K562 (cell line): ENCODE data around the gene GBX1. TPM values are rescaled to one million over a fixed set of nuclear protein-coding genes. Genes with fewer than 3 reads are reported as not detected.

Source experiments
- ATAC-seq: fragments of 200-7000 bp; cut with Tn5 transposase; 3 replicates; pipeline ENCODE4 v1.9.1; 2020; ENCODE audit warnings: moderate library complexity
- BruUV-seq: library from RNA; stranded (reverse); fragments of 400-500 nt; replicated peaks from 2 replicates; lab custom pipeline; 2021; lab: Mats Ljungman, UMichigan
- CTCF ChIA-PET: fragments of 300-600 bp; formaldehyde crosslinking; extraction: SDS; loops from one replicate; lab custom pipeline; 2021; ENCODE audit warnings: low intra/inter-chr PET ratio; lab: Yijun Ruan, JAX
- POLR2A ChIA-PET: fragments of 300-600, 350-650 bp; sonication (Branson Sonifier 250); formaldehyde crosslinking; extraction: SDS; loops from one replicate; lab custom pipeline; 2021; ENCODE audit warnings: antibody characterized with exemption, inconsistent platforms; lab: Yijun Ruan, JAX
- DNase-seq, 4 experiments: peaks; one replicate each; pipeline versions ENCODE4 v3.0.0 to v3.0.0-alpha.2; 2011 to 2018; ENCODE audit warnings: low spot score in 3 of 4, mixed read lengths in 3 of 4; ENCODE audit errors: extremely low read depth in 1 of 4
- FAIRE-seq: peaks from 2 replicates; lab custom pipeline; 2011; peaks lifted over from hg19 to GRCh38; lab: Jason Lieb, UNC
- H2AFZ ChIP-seq: 2 replicates; pipeline ENCODE4 v1.6.0; 2011; ENCODE audit warnings: low read depth, low read length, control low read depth, inconsistent platforms
- H3K27ac ChIP-seq: fragments of 200-600 bp; 3 replicates; pipeline ENCODE4 v1.8.0; 2011; ENCODE audit warnings: low read depth, mild to moderate bottlenecking, control low read depth, inconsistent platforms, low read length, moderate library complexity, mixed read lengths; ENCODE audit errors: extremely low read depth
- H3K27me3 ChIP-seq, 2 experiments: fragments of 300-600 bp in 1 of 2; 2 replicates in 1 of 2; 3 replicates in 1 of 2; pipeline versions ENCODE4 v1.6.0 to v1.8.0; 2011; ENCODE audit warnings: inconsistent platforms in 2 of 2, low read length in 2 of 2, mild to moderate bottlenecking in 1 of 2, mixed read lengths in 1 of 2, moderate library complexity in 1 of 2; ENCODE audit not compliant: control insufficient read depth in 2 of 2, insufficient read depth in 2 of 2
- H3K36me3 ChIP-seq: fragments of 300-600 bp; 3 replicates; pipeline ENCODE4 v1.8.0; 2011; ENCODE audit warnings: mild to moderate bottlenecking, low read length, inconsistent platforms; ENCODE audit not compliant: control insufficient read depth, insufficient read depth
- H3K4me1 ChIP-seq, 2 experiments: fragments of 200-600 bp in 1 of 2; replicated peaks in 1 of 2; 2 replicates in 1 of 2; 3 replicates in 1 of 2; pipeline versions ENCODE4 v1.5.1 to v1.8.0; 2011; ENCODE audit warnings: inconsistent platforms in 2 of 2, low read length in 2 of 2, mild to moderate bottlenecking in 1 of 2, mixed read lengths in 1 of 2, moderate library complexity in 1 of 2; ENCODE audit not compliant: control insufficient read depth in 2 of 2, insufficient read depth in 2 of 2
- H3K4me2 ChIP-seq: 2 replicates; pipeline ENCODE4 v1.6.1; 2011; ENCODE audit warnings: low read length, control low read depth, inconsistent platforms, mixed read lengths; ENCODE audit not compliant: insufficient read depth
- H3K4me3 ChIP-seq: fragments of 200-600 bp; sonication (generic), shearing (Covaris generic); 2 replicates; pipeline ENCODE4 v1.5.1; 2016; ENCODE audit warnings: control low read depth, inconsistent platforms
- H3K79me2 ChIP-seq: fragments of 200-600 bp; 3 replicates; pipeline ENCODE4 v1.8.0; 2011; ENCODE audit warnings: low read length, inconsistent platforms; ENCODE audit not compliant: control insufficient read depth, insufficient read depth
- H3K9ac ChIP-seq, 2 experiments: 2 replicates each; pipeline versions ENCODE4 v1.6.0 to v1.6.1; 2011; ENCODE audit warnings: low read depth in 2 of 2, low read length in 2 of 2, control low read depth in 1 of 2, inconsistent platforms in 1 of 2, mild to moderate bottlenecking in 1 of 2, mixed read lengths in 1 of 2; ENCODE audit not compliant: insufficient read depth in 1 of 2
- H3K9me1 ChIP-seq: one replicate; pipeline ENCODE4 v1.6.0; 2011; ENCODE audit warnings: inconsistent platforms, mild to moderate bottlenecking, low read length, moderate library complexity; ENCODE audit not compliant: control insufficient read depth, insufficient read depth
- H3K9me3 ChIP-seq: replicated peaks from 2 replicates; pipeline ENCODE4 v1.5.1; 2011; ENCODE audit warnings: low read depth, low read length, inconsistent platforms; ENCODE audit not compliant: control insufficient read depth, insufficient read depth
- H4K20me1 ChIP-seq: replicated peaks from 2 replicates; pipeline ENCODE4 v1.6.1; 2011; ENCODE audit warnings: low read length, inconsistent platforms, mixed read lengths; ENCODE audit not compliant: control insufficient read depth, insufficient read depth
- ADNP ChIP-seq: fragments of 200-800 bp; sonication (Bioruptor generic); IDR thresholded peaks from 2 replicates; pipeline ENCODE4 v1.6.1; 2016; ENCODE audit warnings: missing genetic modification characterization, missing compliant biosample characterization
- ID3 ChIP-seq, 2 experiments: fragments of 250-450 bp in 1 of 2; fragments of 450-650 bp in 1 of 2; sonication (Bioruptor Pico) in 1 of 2; IDR thresholded peaks; 2 replicates each; pipeline versions ENCODE4 v1.6.1 to v1.8.0; 2016 to 2021; ENCODE audit warnings: mild to moderate bottlenecking in 2 of 2, moderate library complexity in 2 of 2, missing compliant biosample characterization in 1 of 2, missing genetic modification characterization in 1 of 2
- MEIS2 ChIP-seq: fragments of 450-650 bp; IDR thresholded peaks from 2 replicates; pipeline ENCODE4 v1.6.1; 2014; ENCODE audit warnings: mild to moderate bottlenecking; ENCODE audit not compliant: partially characterized antibody
- MTA1 ChIP-seq: fragments of 450-650 bp; IDR thresholded peaks from 2 replicates; pipeline ENCODE4 v1.6.1; 2017; ENCODE audit warnings: borderline replicate concordance
- POLR2G ChIP-seq: fragments of 200-400 bp; formaldehyde crosslinking; IDR thresholded peaks from 2 replicates; pipeline ENCODE4 v1.6.1; 2017; ENCODE audit warnings: low read depth, mild to moderate bottlenecking, antibody characterized with exemption, low read length, moderate library complexity
- RBFOX2 ChIP-seq: fragments of 200-400 bp; formaldehyde crosslinking; IDR thresholded peaks from 2 replicates; pipeline ENCODE4 v1.6.1; 2017; ENCODE audit warnings: low read depth, mild to moderate bottlenecking, low read length, moderate library complexity
- RBM22 ChIP-seq: fragments of 200-400 bp; formaldehyde crosslinking; IDR thresholded peaks from 2 replicates; pipeline ENCODE4 v1.6.1; 2018; ENCODE audit warnings: low read length, low read depth; ENCODE audit not compliant: poor library complexity, severe bottlenecking
- TEAD1 ChIP-seq, 2 experiments: fragments of 450-650 bp in 1 of 2; sonication (generic) in 1 of 2; formaldehyde crosslinking; IDR thresholded peaks; 2 replicates each; pipeline versions ENCODE4 v1.4.0 to v1.8.0; 2020 to 2022; ENCODE audit warnings: mild to moderate bottlenecking in 2 of 2, missing genetic modification reagents in 1 of 2
- ZBTB2 ChIP-seq: fragments of 450-650 bp; IDR thresholded peaks from 2 replicates; pipeline ENCODE4 v1.6.1; 2016; ENCODE audit warnings: antibody characterized with exemption
- WGBS: fragments of 100-300 bp; shearing (Covaris generic); methylation state at CpG from one replicate; pipeline ENCODE4 v1.1.6; 2016; ENCODE audit warnings: low coverage, mixed read lengths; ENCODE audit not compliant: insufficient coverage; ENCODE audit errors: missing lambda C conversion rate; 5-methylcytosine and 5-hydroxymethylcytosine counted together
- in situ Hi-C: fragments of 300-500 bp; cut with MboI; formaldehyde crosslinking; loops from 4 replicates; pipeline ENCODE4 v1.15.0; 2018; ENCODE audit warnings: inconsistent platforms, mixed read lengths
- intact Hi-C: fragments of 100-400 bp; cut with micrococcal nuclease; formaldehyde crosslinking; loops from 2 replicates; pipeline ENCODE4 v1.14.2; 2022
- polyA plus RNA-seq, 8 experiments: library from polyadenylated mRNA; depleted of rRNA in 4 of 8; stranded (reverse) in 5 of 8; unstranded in 3 of 8; fragments of >200 nt; fragmentation: Nextera tagmentation in 2 of 8; fragmentation: Illumina TruSeq in 1 of 8; extraction: Ambion mirVana in 2 of 8; extraction: Trizol in 1 of 8; gene quantifications; 2 replicates each; pipeline versions ENCODE4 v1.2.1 to v1.2.3, GENCODE V29; 2011 to 2014; ENCODE audit warnings: inconsistent platforms in 1 of 8, missing spikeins in 1 of 8
- total RNA-seq, 7 experiments: library from RNA; depleted of rRNA in 6 of 7; stranded (reverse); fragments of >200 nt in 6 of 7; fragmentation: Illumina TruSeq in 2 of 7; extraction: Trizol in 2 of 7; gene quantifications; 2 replicates each; pipeline versions ENCODE4 v1.2.1 to v1.2.3, GENCODE V29; 2011 to 2021; ENCODE audit warnings: low replicate concordance in 1 of 7

The GBX1 gene
- total and polyA plus RNA-seq, 9 of the 15 experiments (the other 6 are each of a cell fraction or from before 2014, with no cell fraction given), result not detected

GRCh38 chr7:151125846-151126481 is 41.5 kb downstream of the GBX1 start (continued):
- TF ChIP-seq ADNP (tag), result no peak
- TF ChIP-seq, all 486 proteins: peak for 3

GRCh38 chr7:151125470-151125845 is 42.0 kb downstream of the GBX1 start:
- WGBS, result 92% methylated on average over 22 of the region's 22 CpGs

More at GRCh38 chr7:151125470-151125845, 42.0 kb downstream of the GBX1 start:
- Histone ChIP-seq H3K9ac (peak overlapping the region in 1 of 2 experiments; percentile 14; a peak in 1 of 4 replicates), H4K20me1 (peaks cover 13% of the 10 kb centered on the region), H3K4me1 (peaks cover 0 to 45% of the 10 kb centered on the region in 2 experiments; a peak in 1 of 5 replicates), H3K9me3 (no peaks in the 10 kb centered on the region), H3K27me3 (no peaks in the 10 kb centered on the region; a peak in 1 of 5 replicates), H3K79me2 (peaks cover 10% of the 10 kb centered on the region; the same call in 2 of the 3 replicates)
- in situ Hi-C loops, result no loop called here
- no peak for DNase-seq
- TF ChIP-seq POLR2G, result 0 out of 2 replicates have a peak, but pooled peaks have one; percentile 32
- TF ChIP-seq RBFOX2, result no peak
- TF ChIP-seq ID3 (CRISPR knock-in tag; IDR thresholded peaks at IDR 0.05), result no peak
- TF ChIP-seq ID3 (tag; IDR thresholded peaks at IDR 0.05), result no peak
- TF ChIP-seq ZBTB2, result no peak
- peak; percentile 12 for TF ChIP-seq RBM22
- TF ChIP-seq MEIS2, result no peak
- no peak for TF ChIP-seq TEAD1 (CRISPR knock-in tag; IDR thresholded peaks at IDR 0.05)
- TF ChIP-seq MTA1, result no peak
- TF ChIP-seq, all 486 proteins: peak for 2
- Histone ChIP-seq H3K4me3 (no peak overlapping the region), H3K36me3 (peaks cover 95% of the 10 kb centered on the region), H3K27ac (no peak overlapping the region), H3K9me1 (peaks cover 5% of the 10 kb centered on the region), H2AFZ (no peak overlapping the region), H3K4me2 (no peak overlapping the region)
- ChIA-PET CTCF (interaction anchor here (1.2 to 4.4 kb wide), 2 partner anchors 47 to 178 kb away, joined by 3 to 74 read pairs; no protein-coding TSS in a partner anchor), POLR2A (no interaction called here)
- ATAC-seq (no peak), FAIRE-seq (no peak)
- intact Hi-C loops, result loop anchor here (2.0 kb wide), 1 partner anchor 177 kb away; no protein-coding TSS in a partner anchor
- BruUV-seq, result no TSS peak
